Mesendoderm (in vitro differentiated cells): Measurements from ENCODE around the gene PRDM16.

ENCODE experiments used
- DNase-seq: peaks from one replicate; pipeline ENCODE4 v3.0.0; 2013
- H2AK5ac ChIP-seq: 2 replicates; pipeline ENCODE4 v1.6.1; 2013; ENCODE audit warnings: low read length, inconsistent platforms
- H2BK120ac ChIP-seq: 2 replicates; pipeline ENCODE4 v1.6.1; 2013; ENCODE audit warnings: low read depth, mild to moderate bottlenecking, low read length, moderate library complexity, mixed read lengths
- H2BK15ac ChIP-seq: replicated peaks from 2 replicates; pipeline ENCODE4 v1.6.1; 2013; ENCODE audit warnings: low read depth, mild to moderate bottlenecking, moderate library complexity
- H2BK5ac ChIP-seq: 2 replicates; pipeline ENCODE4 v1.6.1; 2013; ENCODE audit warnings: low read length, inconsistent platforms
- H3K18ac ChIP-seq: 2 replicates; pipeline ENCODE4 v1.6.1; 2013; ENCODE audit warnings: mild to moderate bottlenecking, low read length, mixed read lengths
- H3K23ac ChIP-seq: one replicate; pipeline ENCODE4 v1.6.1; 2013; ENCODE audit warnings: low read length
- H3K27ac ChIP-seq: 2 replicates; pipeline ENCODE4 v1.5.1; 2013; ENCODE audit warnings: low read depth, mild to moderate bottlenecking, inconsistent platforms, low read length, moderate library complexity
- H3K27me3 ChIP-seq: 2 replicates; pipeline ENCODE4 v1.6.1; 2013; ENCODE audit warnings: low read length, control low read depth, mild to moderate bottlenecking, inconsistent platforms; ENCODE audit not compliant: insufficient read depth, poor library complexity
- H3K36me3 ChIP-seq: 2 replicates; pipeline ENCODE4 v1.6.1; 2013; ENCODE audit warnings: low read length, inconsistent platforms; ENCODE audit not compliant: control insufficient read depth, insufficient read depth
- H3K4ac ChIP-seq: one replicate; pipeline ENCODE4 v1.6.1; 2013; ENCODE audit warnings: low read depth, mild to moderate bottlenecking, low read length, moderate library complexity
- H3K4me1 ChIP-seq: 2 replicates; pipeline ENCODE4 v1.6.1; 2013; ENCODE audit warnings: low read depth, low read length, inconsistent platforms; ENCODE audit not compliant: control insufficient read depth
- H3K4me2 ChIP-seq: 2 replicates; pipeline ENCODE4 v1.6.1; 2013; ENCODE audit warnings: low read length
- H3K4me3 ChIP-seq: 2 replicates; pipeline ENCODE4 v1.5.1; 2013; ENCODE audit warnings: mild to moderate bottlenecking, low read length
- H3K56ac ChIP-seq: one replicate; pipeline ENCODE4 v1.6.1; 2013; ENCODE audit warnings: low read length
- H3K79me1 ChIP-seq: 2 replicates; pipeline ENCODE4 v1.6.1; 2013; ENCODE audit warnings: low read length, inconsistent platforms
- H3K79me2 ChIP-seq: 2 replicates; pipeline ENCODE4 v1.6.1; 2013; ENCODE audit warnings: mild to moderate bottlenecking, low read length; ENCODE audit not compliant: control insufficient read depth, insufficient read depth
- H3K9ac ChIP-seq: 2 replicates; pipeline ENCODE4 v1.6.1; 2013; ENCODE audit warnings: low read length, inconsistent platforms
- H4K5ac ChIP-seq: one replicate; pipeline ENCODE4 v1.6.1; 2013; ENCODE audit warnings: low read length
- H4K8ac ChIP-seq: one replicate; pipeline ENCODE4 v1.6.1; 2013; ENCODE audit warnings: low read depth, mild to moderate bottlenecking, control low read depth, low read length, moderate library complexity
- WGBS: extraction: QIAGEN DNeasy Blood & Tissue Kit; methylation state at CpG from one replicate; pipeline ENCODE4 v1.1.7; 2013; ENCODE audit warnings: low lambda C conversion rate, missing lambda C conversion rate; ENCODE audit not compliant: insufficient coverage; ENCODE audit errors: extremely low coverage; 5-methylcytosine and 5-hydroxymethylcytosine counted together

PRDM16 gene

GRCh38 chr1:3075666-3076362 lies 6.8 kb downstream of the PRDM16 start:
- Histone ChIP-seq H3K4me3 (no peak overlapping the region), H3K4me2 (no peak overlapping the region), H3K27ac (no peak overlapping the region), H4K5ac (no peak overlapping the region), H3K9ac (no peak overlapping the region), H4K8ac (no peak overlapping the region), H3K56ac (no peak overlapping the region), H3K18ac (no peak overlapping the region), H3K4me1 (no peaks in the 10 kb centered on the region), H3K23ac (no peak overlapping the region), H3K4ac (no peak overlapping the region), H2BK120ac (no peak overlapping the region), H3K79me2 (no peaks in the 10 kb centered on the region), H2AK5ac (no peak overlapping the region), H3K79me1 (no peaks in the 10 kb centered on the region), H3K27me3 (peaks cover 36% of the 10 kb centered on the region), H2BK15ac (no peak overlapping the region), H2BK5ac (no peak overlapping the region), H3K36me3 (no peaks in the 10 kb centered on the region)
- WGBS = no CpG with 5 or more reads among the region's 36 CpGs
- no peak for DNase-seq

GRCh38 chr1:3076363-3076740 lies 7.3 kb downstream of the PRDM16 start:
- Histone ChIP-seq H2AK5ac (no peak overlapping the region), H3K18ac (no peak overlapping the region), H3K23ac (no peak overlapping the region), H3K4me3 (no peak overlapping the region), H3K4me2 (no peak overlapping the region), H4K5ac (no peak overlapping the region), H3K27ac (no peak overlapping the region), H2BK15ac (no peak overlapping the region), H2BK120ac (no peak overlapping the region), H3K79me2 (no peaks in the 10 kb centered on the region), H3K56ac (no peak overlapping the region), H3K79me1 (no peaks in the 10 kb centered on the region), H3K36me3 (no peaks in the 10 kb centered on the region), H3K9ac (no peak overlapping the region), H3K27me3 (peaks cover 31% of the 10 kb centered on the region), H4K8ac (no peak overlapping the region), H3K4ac (no peak overlapping the region), H3K4me1 (no peaks in the 10 kb centered on the region), H2BK5ac (no peak overlapping the region)
- WGBS = no CpG with 5 or more reads among the region's 11 CpGs
- DNase-seq = no peak

- no peak overlapping the region for H3K4me3 ChIP-seq
- peaks cover 24% of the 10 kb centered on the region for H3K27me3 ChIP-seq
- no peaks in the 10 kb centered on the region for H3K79me1 ChIP-seq
- no peaks in the 10 kb centered on the region for H3K79me2 ChIP-seq
- H2BK120ac ChIP-seq = no peak overlapping the region
- H3K27ac ChIP-seq = no peak overlapping the region
- H2BK5ac ChIP-seq = no peak overlapping the region
- H2BK15ac ChIP-seq = no peak overlapping the region
- H3K9ac ChIP-seq = no peak overlapping the region
- H3K4me1 ChIP-seq = no peaks in the 10 kb centered on the region
- no peak overlapping the region for H2AK5ac ChIP-seq
- WGBS = no CpG with 5 or more reads among the region's 9 CpGs
- no peak overlapping the region for H4K8ac ChIP-seq
- no peak overlapping the region for H3K56ac ChIP-seq
- DNase-seq = no peak
- H4K5ac ChIP-seq = no peak overlapping the region
- no peak overlapping the region for H3K4me2 ChIP-seq
- H3K4ac ChIP-seq = no peak overlapping the region
- no peaks in the 10 kb centered on the region for H3K36me3 ChIP-seq
- no peak overlapping the region for H3K18ac ChIP-seq
- no peak overlapping the region for H3K23ac ChIP-seq
Measured at GRCh38 chr1:3077081-3077480, 8.1 kb downstream of the PRDM16 start.

DNA sequence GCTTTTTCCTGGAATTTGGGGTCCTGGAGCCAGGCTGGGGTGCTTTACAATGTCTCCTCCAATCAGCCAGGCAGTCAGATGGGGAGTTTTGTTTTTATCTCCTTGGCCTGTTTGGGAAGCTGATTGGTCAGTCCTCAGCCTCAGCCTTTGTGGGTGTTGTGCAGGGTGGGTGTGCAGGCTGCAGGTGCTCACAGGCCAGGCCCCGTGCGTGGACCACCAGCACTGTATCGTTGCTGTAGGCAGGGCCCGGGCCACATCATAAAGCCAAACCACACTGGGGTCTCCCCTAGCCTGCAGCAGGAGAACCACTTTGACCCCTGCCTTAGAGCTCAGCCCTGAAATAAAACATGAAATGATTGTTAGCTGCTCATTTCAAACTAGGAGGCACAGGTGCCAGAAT lies 8.6 kb downstream of the PRDM16 start:
- Histone ChIP-seq H3K4me1 (no peaks in the 10 kb centered on the region), H4K5ac (no peak overlapping the region), H3K9ac (no peak overlapping the region), H3K79me1 (no peaks in the 10 kb centered on the region), H2BK120ac (no peak overlapping the region), H3K4me3 (no peak overlapping the region), H3K23ac (no peak overlapping the region), H4K8ac (no peak overlapping the region), H2BK15ac (no peak overlapping the region), H3K56ac (no peak overlapping the region), H2AK5ac (no peak overlapping the region), H3K27ac (no peak overlapping the region), H3K27me3 (peaks cover 19% of the 10 kb centered on the region), H3K79me2 (no peaks in the 10 kb centered on the region), H3K36me3 (no peaks in the 10 kb centered on the region), H3K18ac (no peak overlapping the region), H3K4me2 (no peak overlapping the region), H3K4ac (no peak overlapping the region), H2BK5ac (no peak overlapping the region)
- no CpG with 5 or more reads among the region's 4 CpGs for WGBS
- no peak for DNase-seq

GRCh38 chr1:3078430-3078861 lies 9.4 kb downstream of the PRDM16 start:
- H3K27me3 ChIP-seq = peaks cover 10% of the 10 kb centered on the region
- WGBS = no CpG with 5 or more reads among the region's 15 CpGs
- no peaks in the 10 kb centered on the region for H3K4me1 ChIP-seq
- H2BK15ac ChIP-seq = no peak overlapping the region
- no peak overlapping the region for H3K4me3 ChIP-seq
- no peak overlapping the region for H3K27ac ChIP-seq
- H2BK120ac ChIP-seq = no peak overlapping the region
- H3K56ac ChIP-seq = no peak overlapping the region
- no peak overlapping the region for H3K4me2 ChIP-seq
- DNase-seq = no peak
- no peak overlapping the region for H3K18ac ChIP-seq
- H4K8ac ChIP-seq = no peak overlapping the region
- no peak overlapping the region for H3K23ac ChIP-seq
- H2AK5ac ChIP-seq = no peak overlapping the region
- H3K36me3 ChIP-seq = no peaks in the 10 kb centered on the region
- H3K9ac ChIP-seq = no peak overlapping the region
- no peaks in the 10 kb centered on the region for H3K79me1 ChIP-seq
- H2BK5ac ChIP-seq = no peak overlapping the region
- H4K5ac ChIP-seq = no peak overlapping the region
- no peaks in the 10 kb centered on the region for H3K79me2 ChIP-seq
- no peak overlapping the region for H3K4ac ChIP-seq

DNA sequence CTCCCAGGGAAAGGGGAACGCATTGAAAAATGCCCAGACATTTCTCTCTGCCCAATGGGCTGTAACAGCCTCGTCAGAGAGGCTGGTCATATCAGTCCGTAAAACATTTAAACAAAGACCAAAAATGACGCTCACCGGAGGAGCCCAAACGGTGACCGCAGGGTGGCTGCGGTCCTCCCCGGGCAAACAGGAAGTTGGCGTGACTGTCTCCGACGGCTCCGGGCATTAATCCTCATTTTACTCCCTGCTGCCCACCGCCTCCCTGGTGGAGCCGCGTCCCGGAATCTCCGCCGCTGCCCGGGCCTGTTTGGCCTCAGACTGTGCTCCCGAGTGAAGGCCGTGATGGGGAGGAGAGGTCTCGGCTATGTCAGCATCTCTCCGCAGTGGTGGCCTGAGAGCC lies 9.9 kb downstream of the PRDM16 start:
- Histone ChIP-seq H3K4ac (no peak overlapping the region), H2BK15ac (no peak overlapping the region), H4K8ac (no peak overlapping the region), H2BK120ac (no peak overlapping the region), H3K79me1 (no peaks in the 10 kb centered on the region), H3K18ac (no peak overlapping the region), H2BK5ac (no peak overlapping the region), H3K36me3 (no peaks in the 10 kb centered on the region), H3K4me3 (no peak overlapping the region), H2AK5ac (no peak overlapping the region), H3K27me3 (peaks cover 6% of the 10 kb centered on the region), H3K4me2 (no peak overlapping the region), H3K9ac (no peak overlapping the region), H3K4me1 (no peaks in the 10 kb centered on the region), H3K23ac (no peak overlapping the region), H3K56ac (no peak overlapping the region), H4K5ac (no peak overlapping the region), H3K27ac (no peak overlapping the region), H3K79me2 (no peaks in the 10 kb centered on the region)
- no peak for DNase-seq
- no CpG with 5 or more reads among the region's 24 CpGs for WGBS
